Gastroesophageal sphincter (tissue), 3 donors: ENCODE measurements around the gene ZSCAN31.

Experiments used
- CTCF ChIP-seq, 4 experiments: fragments of 200-600 bp in 2 of 4; fragments of 450-650 bp in 2 of 4; sonication (generic) in 1 of 4; IDR thresholded peaks; one replicate each; pipeline ENCODE4 v1.5.1; 2017 to 2019; ENCODE audit warnings: antibody characterized with exemption in 4 of 4, mild to moderate bottlenecking in 2 of 4, moderate library complexity in 2 of 4
- POLR2A ChIP-seq, 2 donors: fragments of 450-650 bp; IDR thresholded peaks; one replicate each; pipeline ENCODE4 v1.6.1; 2017; ENCODE audit warnings: antibody characterized with exemption in 2 of 2, mild to moderate bottlenecking in 2 of 2, moderate library complexity in 1 of 2

- TF ChIP-seq CTCF (IDR thresholded peaks at IDR 0.05) = no peak
- no peak for TF ChIP-seq POLR2A (IDR thresholded peaks at IDR 0.05)
These were observed 32.4 kb downstream of the ZSCAN31 start for GRCh38 chr6:28303570-28303969.
